Measurements from ENCODE around the gene NES.

NES gene

DNA sequence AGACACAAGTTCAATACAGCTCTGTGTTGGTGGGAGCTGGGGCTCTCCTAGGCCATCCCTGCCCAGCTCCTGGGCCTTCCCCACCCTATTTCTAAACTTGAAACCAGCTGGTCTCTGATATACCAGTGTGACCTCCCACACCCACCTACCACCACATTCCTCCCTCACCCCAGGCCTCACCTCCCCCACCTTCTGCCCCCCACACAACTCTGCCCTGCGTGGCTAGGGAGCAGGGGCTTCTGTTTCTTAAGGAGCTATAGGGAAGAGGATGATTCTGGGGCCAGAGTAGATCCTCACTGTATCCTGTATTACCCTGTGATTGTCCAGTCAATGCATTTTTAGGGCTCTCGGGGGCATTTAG lies 16.5 kb downstream of the NES start:
- no peak for DNase-seq (ENCODE audit: low read depth)
- H3K4me3 ChIP-seq (ENCODE audit: low read length) = peak overlapping the region; percentile 45
- TF ChIP-seq, protein P1, sequence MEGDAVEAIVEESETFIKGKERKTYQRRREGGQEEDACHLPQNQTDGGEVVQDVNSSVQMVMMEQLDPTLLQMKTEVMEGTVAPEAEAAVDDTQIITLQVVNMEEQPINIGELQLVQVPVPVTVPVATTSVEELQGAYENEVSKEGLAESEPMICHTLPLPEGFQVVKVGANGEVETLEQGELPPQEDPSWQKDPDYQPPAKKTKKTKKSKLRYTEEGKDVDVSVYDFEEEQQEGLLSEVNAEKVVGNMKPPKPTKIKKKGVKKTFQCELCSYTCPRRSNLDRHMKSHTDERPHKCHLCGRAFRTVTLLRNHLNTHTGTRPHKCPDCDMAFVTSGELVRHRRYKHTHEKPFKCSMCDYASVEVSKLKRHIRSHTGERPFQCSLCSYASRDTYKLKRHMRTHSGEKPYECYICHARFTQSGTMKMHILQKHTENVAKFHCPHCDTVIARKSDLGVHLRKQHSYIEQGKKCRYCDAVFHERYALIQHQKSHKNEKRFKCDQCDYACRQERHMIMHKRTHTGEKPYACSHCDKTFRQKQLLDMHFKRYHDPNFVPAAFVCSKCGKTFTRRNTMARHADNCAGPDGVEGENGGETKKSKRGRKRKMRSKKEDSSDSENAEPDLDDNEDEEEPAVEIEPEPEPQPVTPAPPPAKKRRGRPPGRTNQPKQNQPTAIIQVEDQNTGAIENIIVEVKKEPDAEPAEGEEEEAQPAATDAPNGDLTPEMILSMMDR (conservative IDR thresholded peaks at IDR 0.05; ENCODE audit: low read depth, low read length) = no peak

DNA sequence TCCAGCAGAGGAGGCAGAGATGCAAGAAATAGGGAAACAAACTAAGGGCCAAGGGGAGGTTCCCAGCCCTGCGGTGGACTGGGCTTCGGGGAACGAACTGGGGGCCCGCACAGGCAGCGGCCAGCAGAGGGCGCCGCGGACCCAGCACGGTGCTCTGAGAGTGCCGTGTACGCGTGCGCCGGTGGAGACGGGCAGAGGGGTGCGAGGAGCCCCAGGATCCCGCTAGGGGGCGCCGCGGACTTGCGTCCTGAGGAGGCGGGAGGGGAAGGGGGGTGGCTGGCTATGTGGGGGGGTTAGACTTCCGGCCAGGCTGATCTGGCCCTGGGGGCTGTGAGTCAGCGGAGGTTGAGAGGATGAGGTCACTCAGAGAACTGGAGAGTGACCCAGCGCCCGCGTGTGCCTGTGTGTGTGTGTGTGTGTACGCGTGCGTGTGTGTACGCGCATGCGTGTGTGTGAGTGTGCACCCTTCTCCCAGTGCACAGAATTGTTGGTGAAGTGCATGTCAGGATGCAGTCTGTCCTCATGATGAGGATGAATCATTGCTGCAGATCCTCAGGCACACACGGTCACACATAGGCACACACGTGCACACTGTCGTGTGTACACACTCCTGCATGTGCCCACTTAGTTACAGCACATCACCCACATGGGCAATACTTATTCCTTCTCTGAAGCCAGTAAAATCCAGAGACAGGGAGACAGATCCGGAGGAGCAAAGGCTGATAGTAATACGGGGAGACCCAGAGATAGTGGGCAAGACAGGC lies 17.0 kb downstream of the NES start:
- H3K4me3 ChIP-seq (ENCODE audit: low read length) = peak overlapping the region; percentile 45
- TF ChIP-seq, protein P1 (conservative IDR thresholded peaks at IDR 0.05; ENCODE audit: low read depth, low read length) = peak; percentile 97
- DNase-seq (ENCODE audit: low read depth) = peak; percentile 77

DNA sequence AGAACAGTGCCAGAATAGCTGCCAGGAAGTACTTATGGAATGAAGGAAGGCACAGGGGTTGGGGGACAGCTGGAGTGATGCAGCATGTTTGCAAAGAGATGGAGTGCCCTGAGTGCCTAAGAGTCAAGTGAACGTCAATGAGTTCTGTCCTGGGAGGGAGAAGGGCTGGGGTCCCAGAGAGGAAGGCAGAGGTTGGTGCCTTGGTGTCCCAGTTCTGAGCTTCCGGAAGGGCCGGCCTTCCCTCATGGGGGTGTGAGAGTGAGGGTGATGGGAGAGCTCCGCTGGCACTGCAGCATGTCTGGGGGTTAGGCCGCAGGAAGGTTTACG lies 17.6 kb downstream of the NES start:
- H3K4me3 ChIP-seq (ENCODE audit: low read length) = peak overlapping the region; percentile 24
- TF ChIP-seq, protein P1 (conservative IDR thresholded peaks at IDR 0.05; ENCODE audit: low read depth, low read length) = no peak
- DNase-seq (ENCODE audit: low read depth) = no peak

DNA sequence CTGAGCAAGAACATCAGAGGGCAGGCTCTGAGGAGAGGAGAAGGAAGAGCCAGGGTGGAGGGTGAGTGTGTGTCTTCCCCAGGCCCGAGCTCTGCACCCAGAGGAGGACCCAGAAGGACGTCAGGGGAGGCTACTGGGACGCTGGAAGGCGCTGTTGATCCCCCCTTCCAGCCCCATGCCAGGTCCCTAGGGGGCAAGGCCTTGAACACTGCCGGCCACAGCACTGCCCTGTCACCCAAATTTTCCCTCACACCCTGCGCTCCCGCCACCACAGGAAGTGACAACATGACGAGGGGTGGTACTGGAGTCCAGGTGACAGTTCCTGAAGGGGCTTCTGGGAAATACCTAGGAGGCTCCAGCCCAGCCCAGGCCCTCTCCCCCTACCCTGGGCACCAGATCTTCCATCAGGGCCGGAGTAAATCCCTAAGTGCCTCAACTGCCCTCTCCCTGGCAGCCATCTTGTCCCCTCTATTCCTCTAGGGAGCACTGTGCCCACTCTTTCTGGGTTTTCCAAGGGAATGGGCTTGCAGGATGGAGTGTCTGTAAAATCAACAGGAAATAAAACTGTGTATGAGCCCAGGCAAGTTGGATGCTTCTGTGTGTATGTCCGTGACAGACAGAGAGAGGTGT lies 18.1 kb downstream of the NES start:
- H3K4me3 ChIP-seq (ENCODE audit: low read length) = no peak overlapping the region
- no peak for DNase-seq (ENCODE audit: low read depth)
- TF ChIP-seq, protein P1 (conservative IDR thresholded peaks at IDR 0.05; ENCODE audit: low read depth, low read length) = no peak

DNA sequence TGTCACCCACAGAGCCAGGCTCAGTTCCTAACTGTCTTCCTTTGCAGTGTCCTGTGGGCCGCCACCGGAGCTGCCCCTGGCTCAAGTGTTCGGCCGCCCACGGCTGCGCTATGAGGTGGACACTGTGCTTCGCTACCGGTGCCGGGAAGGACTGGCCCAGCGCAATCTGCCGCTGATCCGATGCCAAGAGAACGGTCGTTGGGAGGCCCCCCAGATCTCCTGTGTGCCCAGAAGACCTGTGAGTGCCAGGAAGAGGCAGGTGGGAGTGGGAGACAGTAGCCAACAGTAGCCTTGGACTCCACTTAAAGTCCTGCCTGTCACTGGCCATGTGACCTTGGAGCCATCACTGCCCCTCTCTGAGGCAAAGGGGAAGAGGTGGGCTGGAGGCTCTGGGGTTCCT lies 18.7 kb downstream of the NES start:
- TF ChIP-seq, protein P1 (conservative IDR thresholded peaks at IDR 0.05; ENCODE audit: low read depth, low read length) = no peak
- DNase-seq (ENCODE audit: low read depth) = no peak
- H3K4me3 ChIP-seq (ENCODE audit: low read length) = no peak overlapping the region

DNA sequence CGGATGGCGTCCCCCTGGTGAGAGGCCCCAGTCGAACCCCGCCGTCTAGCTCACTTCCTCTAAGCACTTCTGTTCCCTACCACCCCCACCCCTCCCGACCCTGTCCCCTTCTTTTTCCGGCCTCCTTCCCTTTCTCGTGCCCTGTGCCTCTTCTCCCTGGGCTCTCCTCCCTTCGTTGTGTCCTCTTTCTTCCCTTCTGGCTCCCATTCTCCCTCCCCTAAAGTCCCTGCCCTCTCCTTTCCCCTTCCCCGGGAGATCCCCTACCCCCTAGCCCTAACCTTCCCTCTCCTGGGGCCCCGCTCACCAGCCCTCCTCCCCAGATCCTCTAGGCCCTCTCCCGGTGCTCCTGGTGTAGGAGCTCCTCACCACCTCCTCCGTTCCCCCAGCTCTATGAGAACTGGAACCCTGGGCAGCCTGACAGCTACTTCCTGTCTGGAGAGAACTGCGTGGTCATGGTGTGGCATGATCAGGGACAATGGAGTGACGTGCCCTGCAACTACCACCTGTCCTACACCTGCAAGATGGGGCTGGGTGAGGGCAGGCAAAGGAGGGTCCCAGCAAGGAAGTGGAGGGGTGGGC lies 19.4 kb downstream of the NES start:
- TF ChIP-seq, protein P1 (conservative IDR thresholded peaks at IDR 0.05; ENCODE audit: low read depth, low read length) = no peak
- no peak for DNase-seq (ENCODE audit: low read depth)
- H3K4me3 ChIP-seq (ENCODE audit: low read length) = no peak overlapping the region
